CD4-positive, CD25-positive, alpha-beta regulatory T cell (primary cell): ENCODE results near the gene FAT4. TPM values are rescaled to one million over a fixed set of nuclear protein-coding genes. Genes with fewer than 3 reads are reported as not detected.

Source experiments
- ATAC-seq, 2 donors: fragments of 150-1000 bp; cut with Tn5 transposase; one replicate each; pipeline ENCODE4 v1.10.0; 2021; ENCODE audit warnings: low read depth in 2 of 2, moderate number of reproducible peaks in 2 of 2, moderate library complexity in 1 of 2
- DNase-seq, 3 donors: peaks; one replicate each; pipeline versions ENCODE4 v3.0.0 to v3.0.0-alpha.2; 2012 to 2022; ENCODE audit warnings: mixed read lengths in 1 of 3
- H3K27ac ChIP-seq: one replicate; pipeline ENCODE4 v1.7.0; 2013; ENCODE audit warnings: mild to moderate bottlenecking, low read length; ENCODE audit not compliant: insufficient read depth, poor library complexity, severe bottlenecking
- H3K27me3 ChIP-seq: one replicate; pipeline ENCODE4 v1.7.0; 2013; ENCODE audit warnings: low read length; ENCODE audit not compliant: control insufficient read depth, insufficient read depth
- H3K36me3 ChIP-seq: one replicate; pipeline ENCODE4 v1.7.0; 2013; ENCODE audit warnings: mild to moderate bottlenecking, low read length, moderate library complexity; ENCODE audit not compliant: control insufficient read depth, insufficient read depth
- H3K4me1 ChIP-seq: 2 replicates; pipeline ENCODE4 v1.7.0; 2013; ENCODE audit warnings: mild to moderate bottlenecking, low read length; ENCODE audit not compliant: insufficient read depth, control insufficient read depth, poor library complexity, severe bottlenecking
- H3K4me3 ChIP-seq: one replicate; pipeline ENCODE4 v1.7.0; 2013; ENCODE audit warnings: low read depth, mild to moderate bottlenecking, low read length, moderate library complexity
- H3K9me3 ChIP-seq, 2 experiments: 1 replicate in 1 of 2; 2 replicates in 1 of 2; pipeline ENCODE4 v1.7.0; 2013; ENCODE audit warnings: low read length in 2 of 2, mild to moderate bottlenecking in 1 of 2, moderate library complexity in 1 of 2; ENCODE audit not compliant: control insufficient read depth in 2 of 2
- H3K27ac Mint-ChIP-seq, 3 donors: one replicate each; pipeline ENCODE4 v1.8.0; 2020 to 2022; ENCODE audit warnings: mild to moderate bottlenecking in 3 of 3, mixed read lengths in 3 of 3, moderate library complexity in 2 of 3
- H3K27me3 Mint-ChIP-seq: one replicate; pipeline ENCODE4 v1.8.0; 2022; ENCODE audit warnings: mild to moderate bottlenecking, mixed read lengths
- H3K36me3 Mint-ChIP-seq: one replicate; pipeline ENCODE4 v1.8.0; 2020; ENCODE audit warnings: mixed read lengths
- H3K4me1 Mint-ChIP-seq, 4 donors: one replicate each; pipeline ENCODE4 v1.8.0; 2020 to 2022; ENCODE audit warnings: mixed read lengths in 4 of 4, mild to moderate bottlenecking in 1 of 4
- H3K4me3 Mint-ChIP-seq, 4 donors: one replicate each; pipeline ENCODE4 v1.8.0; 2020 to 2022; ENCODE audit warnings: mild to moderate bottlenecking in 4 of 4, mixed read lengths in 4 of 4, moderate library complexity in 3 of 4
- H3K9me3 Mint-ChIP-seq, 7 donors: one replicate each; pipeline ENCODE4 v1.8.0; 2020 to 2022; ENCODE audit warnings: mixed read lengths in 7 of 7, mild to moderate bottlenecking in 3 of 7, moderate library complexity in 2 of 7
- polyA plus RNA-seq, 4 donors: library from polyadenylated mRNA; unstranded; fragments of 300-500 nt; fragmentation: Illumina TruSeq; gene quantifications; one replicate each; pipeline ENCODE4 v1.2.3, GENCODE V29; 2021
- total RNA-seq: library from RNA; stranded (reverse); gene quantifications from one replicate; pipeline ENCODE4 v1.2.3, GENCODE V29; 2022

The FAT4 gene
- total and polyA plus RNA-seq, 5 donors from 2014 or later, result 0.02 TPM; not detected in 4

DNA sequence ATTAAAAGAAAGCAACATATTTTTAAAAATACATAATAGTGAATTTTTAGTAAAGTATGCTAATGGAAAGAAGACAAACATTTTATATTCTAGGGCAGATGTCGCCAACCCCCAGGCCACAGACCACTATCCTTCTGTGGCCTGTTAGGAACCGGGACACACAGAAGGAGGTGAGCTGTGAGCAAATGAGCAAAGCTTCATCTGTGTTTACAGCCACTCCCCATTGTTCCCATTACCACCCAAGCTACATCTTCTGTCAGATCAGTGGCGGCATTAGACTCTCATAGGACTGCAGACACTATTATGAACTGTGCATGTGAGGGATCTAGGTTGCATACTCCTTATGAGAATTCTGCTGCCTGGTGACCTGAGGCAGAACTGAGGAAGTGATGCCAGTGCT is 37.0 kb upstream of the FAT4 start:
- Mint-ChIP-seq H3K27me3 (no peaks in the 10 kb centered on the region), H3K9me3 (peaks cover 0 to 5% (median 0%) of the 10 kb centered on the region in 7 donors), H3K4me3 (no peak overlapping the region), H3K27ac (no peak overlapping the region), H3K36me3 (no peaks in the 10 kb centered on the region), H3K4me1 (no peaks in the 10 kb centered on the region)
- DNase-seq (no peak), ATAC-seq (no peak)
- Histone ChIP-seq H3K36me3 (no peaks in the 10 kb centered on the region), H3K9me3 (no peaks in the 10 kb centered on the region), H3K27me3 (no peaks in the 10 kb centered on the region), H3K4me3 (no peak overlapping the region), H3K4me1 (no peaks in the 10 kb centered on the region), H3K27ac (no peak overlapping the region)

DNA sequence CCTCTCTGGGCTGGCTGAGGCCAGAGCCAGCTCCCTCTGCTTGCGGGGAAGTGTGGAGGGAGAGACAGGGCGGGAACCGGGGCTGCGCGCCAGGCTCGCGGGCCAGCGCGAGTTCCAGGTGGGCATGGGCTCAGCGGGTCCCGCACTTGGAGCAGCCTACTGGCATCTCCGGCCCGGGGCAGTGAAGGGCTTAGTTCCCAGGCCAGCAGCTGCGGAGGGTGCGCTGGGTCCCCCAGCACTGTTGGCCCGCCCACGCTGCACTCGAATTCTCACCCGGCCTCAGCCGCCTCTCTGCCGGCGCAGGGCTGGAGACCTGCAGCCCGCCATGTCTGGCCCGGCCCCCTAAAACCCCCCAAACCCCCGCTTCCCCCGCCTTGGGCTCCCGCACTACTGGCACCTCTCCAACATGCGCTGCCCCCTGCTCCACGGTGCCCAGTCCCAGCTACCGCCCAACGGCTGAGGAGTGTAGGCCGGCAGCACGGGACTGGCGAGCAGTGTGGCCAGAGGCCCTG is 33.8 kb upstream of the FAT4 start:
- Mint-ChIP-seq H3K27ac (no peak overlapping the region), H3K4me3 (no peak overlapping the region), H3K36me3 (no peaks in the 10 kb centered on the region), H3K9me3 (peaks cover 0 to 4% (median 0%) of the 10 kb centered on the region in 7 donors), H3K4me1 (no peaks in the 10 kb centered on the region), H3K27me3 (no peaks in the 10 kb centered on the region)
- ATAC-seq, result no peak
- DNase-seq, result no peak
- Histone ChIP-seq H3K4me3 (no peak overlapping the region), H3K27me3 (no peaks in the 10 kb centered on the region), H3K9me3 (no peaks in the 10 kb centered on the region), H3K4me1 (no peaks in the 10 kb centered on the region), H3K36me3 (no peaks in the 10 kb centered on the region), H3K27ac (no peak overlapping the region)

DNA sequence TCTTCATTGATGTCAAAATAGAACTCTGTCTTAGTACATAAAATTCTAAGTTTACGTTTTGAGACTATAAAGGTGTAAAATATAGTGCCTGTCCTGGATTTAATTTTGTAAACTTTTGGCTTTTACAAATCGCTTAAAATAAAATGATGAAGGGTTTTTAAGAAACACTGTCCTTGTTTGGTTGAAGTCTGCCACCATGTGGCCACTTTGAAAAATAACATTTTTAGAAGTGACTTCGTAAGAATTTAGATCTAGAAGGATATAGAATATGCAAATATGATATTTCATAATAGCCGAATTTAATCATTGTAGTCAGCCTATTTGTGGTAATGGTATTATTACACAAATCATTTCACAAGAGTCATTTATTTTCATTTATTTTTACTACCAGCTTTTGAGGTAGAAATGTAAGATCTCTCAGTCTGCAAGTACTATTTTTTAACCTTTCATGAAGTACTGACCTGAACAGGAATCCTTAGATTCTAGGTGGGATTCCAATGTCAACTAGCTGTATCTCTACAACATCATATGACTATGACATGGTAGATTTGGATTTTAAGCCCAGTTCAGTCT is 31.0 kb upstream of the FAT4 start:
- Histone ChIP-seq H3K27ac (no peak overlapping the region), H3K4me3 (no peak overlapping the region), H3K9me3 (no peaks in the 10 kb centered on the region), H3K27me3 (no peaks in the 10 kb centered on the region), H3K4me1 (no peaks in the 10 kb centered on the region), H3K36me3 (no peaks in the 10 kb centered on the region)
- no peak for ATAC-seq
- H3K4me1 Mint-ChIP-seq, result no peaks in the 10 kb centered on the region
- no peaks in the 10 kb centered on the region for H3K27me3 Mint-ChIP-seq
- no peak overlapping the region for H3K27ac Mint-ChIP-seq
- DNase-seq, result peak in 1 of 3 donors; percentile 18
- H3K36me3 Mint-ChIP-seq, result no peaks in the 10 kb centered on the region
- peaks cover 0 to 3% (median 0%) of the 10 kb centered on the region in 7 donors for H3K9me3 Mint-ChIP-seq
- H3K4me3 Mint-ChIP-seq, result no peak overlapping the region

- no peak overlapping the region for H3K4me3 ChIP-seq
- Mint-ChIP-seq H3K27ac (no peak overlapping the region), H3K4me1 (no peaks in the 10 kb centered on the region), H3K9me3 (peaks cover 0 to 4% (median 2%) of the 10 kb centered on the region in 7 donors), H3K4me3 (no peak overlapping the region), H3K36me3 (no peaks in the 10 kb centered on the region), H3K27me3 (no peaks in the 10 kb centered on the region)
- ATAC-seq (no peak), DNase-seq (no peak)
- H3K9me3 ChIP-seq, result no peaks in the 10 kb centered on the region
- H3K4me1 ChIP-seq, result no peaks in the 10 kb centered on the region
- no peak overlapping the region for H3K27ac ChIP-seq
- no peaks in the 10 kb centered on the region for H3K36me3 ChIP-seq
- H3K27me3 ChIP-seq, result no peaks in the 10 kb centered on the region
These were observed 17.6 kb upstream of the FAT4 start for GRCh38 chr4:125297116-125297515.

GRCh38 chr4:125303058-125303457 is 11.7 kb upstream of the FAT4 start:
- H3K9me3 Mint-ChIP-seq, result peaks cover 0 to 6% (median 0%) of the 10 kb centered on the region in 7 donors
- H3K27ac Mint-ChIP-seq, result no peak overlapping the region
- no peaks in the 10 kb centered on the region for H3K27me3 Mint-ChIP-seq
- no peaks in the 10 kb centered on the region for H3K9me3 ChIP-seq
- DNase-seq, result no peak
- no peaks in the 10 kb centered on the region for H3K4me1 Mint-ChIP-seq
- no peaks in the 10 kb centered on the region for H3K4me1 ChIP-seq
- H3K27me3 ChIP-seq, result no peaks in the 10 kb centered on the region
- no peak overlapping the region for H3K4me3 ChIP-seq
- no peaks in the 10 kb centered on the region for H3K36me3 ChIP-seq
- H3K36me3 Mint-ChIP-seq, result no peaks in the 10 kb centered on the region
- ATAC-seq, result no peak
- no peak overlapping the region for H3K27ac ChIP-seq
- H3K4me3 Mint-ChIP-seq, result no peak overlapping the region

DNA sequence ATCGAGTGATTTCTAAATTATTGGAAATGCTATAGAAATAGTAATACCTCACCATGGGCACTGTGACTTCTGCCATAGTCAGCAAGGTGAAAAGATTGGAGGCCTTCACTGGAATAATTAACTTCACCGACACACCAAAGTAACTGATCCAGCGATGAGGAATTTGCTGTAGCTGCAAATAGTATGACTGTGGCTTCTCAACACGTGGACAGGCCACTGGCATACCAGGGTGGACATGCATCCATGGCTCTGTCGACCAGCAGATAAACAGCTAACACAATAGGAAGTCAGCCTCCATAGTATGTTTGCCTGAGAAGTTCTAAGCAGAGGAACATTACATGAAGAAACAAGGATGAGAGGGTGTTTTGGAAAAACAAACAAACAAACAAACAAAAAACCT is 10.9 kb upstream of the FAT4 start:
- no peak overlapping the region for H3K4me3 Mint-ChIP-seq
- no peaks in the 10 kb centered on the region for H3K9me3 ChIP-seq
- no peaks in the 10 kb centered on the region for H3K27me3 ChIP-seq
- no peaks in the 10 kb centered on the region for H3K4me1 Mint-ChIP-seq
- H3K27ac Mint-ChIP-seq, result no peak overlapping the region
- DNase-seq, result no peak
- ATAC-seq, result no peak
- H3K27me3 Mint-ChIP-seq, result no peaks in the 10 kb centered on the region
- peaks cover 0 to 6% (median 0%) of the 10 kb centered on the region in 7 donors for H3K9me3 Mint-ChIP-seq
- H3K4me3 ChIP-seq, result no peak overlapping the region
- H3K27ac ChIP-seq, result no peak overlapping the region
- H3K36me3 Mint-ChIP-seq, result no peaks in the 10 kb centered on the region
- H3K4me1 ChIP-seq, result no peaks in the 10 kb centered on the region
- no peaks in the 10 kb centered on the region for H3K36me3 ChIP-seq

DNA sequence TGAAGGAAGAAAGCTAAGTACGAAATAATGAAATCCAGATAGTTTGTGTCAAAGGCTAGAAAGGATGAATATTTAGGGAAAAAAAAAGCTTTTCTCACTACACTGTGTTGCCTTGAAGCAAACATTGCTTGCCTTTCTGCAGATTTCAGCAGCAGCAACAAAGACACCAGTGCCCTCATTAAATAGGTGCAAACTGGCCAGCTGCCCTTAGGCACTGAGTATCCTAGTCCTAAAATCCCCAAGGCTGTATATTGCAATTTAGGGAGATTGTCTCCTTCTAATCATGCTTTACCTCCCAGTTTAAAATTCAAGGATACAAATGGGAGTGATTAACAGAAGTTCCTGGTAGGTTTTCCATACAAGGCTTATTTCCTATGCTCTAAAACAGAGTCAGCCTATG is 8.6 kb upstream of the FAT4 start:
- Histone ChIP-seq H3K27me3 (no peaks in the 10 kb centered on the region), H3K9me3 (no peaks in the 10 kb centered on the region), H3K4me1 (no peaks in the 10 kb centered on the region), H3K36me3 (no peaks in the 10 kb centered on the region), H3K4me3 (no peak overlapping the region), H3K27ac (no peak overlapping the region)
- H3K36me3 Mint-ChIP-seq, result no peaks in the 10 kb centered on the region
- DNase-seq (no peak), ATAC-seq (no peak)
- H3K4me3 Mint-ChIP-seq, result no peak overlapping the region
- H3K9me3 Mint-ChIP-seq, result peaks cover 0 to 4% (median 0%) of the 10 kb centered on the region in 7 donors
- no peak overlapping the region for H3K27ac Mint-ChIP-seq
- H3K4me1 Mint-ChIP-seq, result no peaks in the 10 kb centered on the region
- H3K27me3 Mint-ChIP-seq, result no peaks in the 10 kb centered on the region

GRCh38 chr4:125306533-125306932 is 8.2 kb upstream of the FAT4 start:
- no peaks in the 10 kb centered on the region for H3K36me3 Mint-ChIP-seq
- Histone ChIP-seq H3K4me1 (no peaks in the 10 kb centered on the region), H3K36me3 (no peaks in the 10 kb centered on the region), H3K9me3 (no peaks in the 10 kb centered on the region), H3K27ac (no peak overlapping the region), H3K4me3 (no peak overlapping the region), H3K27me3 (no peaks in the 10 kb centered on the region)
- no peaks in the 10 kb centered on the region for H3K27me3 Mint-ChIP-seq
- no peaks in the 10 kb centered on the region for H3K4me1 Mint-ChIP-seq
- H3K4me3 Mint-ChIP-seq, result no peak overlapping the region
- no peak overlapping the region for H3K27ac Mint-ChIP-seq
- no peak for ATAC-seq
- no peak for DNase-seq
- peaks cover 0 to 4% (median 0%) of the 10 kb centered on the region in 7 donors for H3K9me3 Mint-ChIP-seq
